AG09309 (cell line): ENCODE measurements around the gene CHKA.

Experiments
- DNase-seq: peaks from one replicate; pipeline ENCODE4 v3.0.0-alpha.2; 2010; ENCODE audit warnings: low read depth
- H3K4me3 ChIP-seq: 2 replicates; pipeline ENCODE4 v1.5.1; 2011; ENCODE audit warnings: mild to moderate bottlenecking, low read depth, low read length, moderate library complexity; ENCODE audit not compliant: control insufficient read depth
- TF ChIP-seq, protein P1 (sequence below): IDR thresholded peaks from 2 replicates; pipeline ENCODE4 v1.5.1; 2011; ENCODE audit warnings: mild to moderate bottlenecking, low read depth, low read length, inconsistent platforms; ENCODE audit not compliant: insufficient read depth, control insufficient read depth; ENCODE audit errors: missing control alignments

The CHKA gene

DNA sequence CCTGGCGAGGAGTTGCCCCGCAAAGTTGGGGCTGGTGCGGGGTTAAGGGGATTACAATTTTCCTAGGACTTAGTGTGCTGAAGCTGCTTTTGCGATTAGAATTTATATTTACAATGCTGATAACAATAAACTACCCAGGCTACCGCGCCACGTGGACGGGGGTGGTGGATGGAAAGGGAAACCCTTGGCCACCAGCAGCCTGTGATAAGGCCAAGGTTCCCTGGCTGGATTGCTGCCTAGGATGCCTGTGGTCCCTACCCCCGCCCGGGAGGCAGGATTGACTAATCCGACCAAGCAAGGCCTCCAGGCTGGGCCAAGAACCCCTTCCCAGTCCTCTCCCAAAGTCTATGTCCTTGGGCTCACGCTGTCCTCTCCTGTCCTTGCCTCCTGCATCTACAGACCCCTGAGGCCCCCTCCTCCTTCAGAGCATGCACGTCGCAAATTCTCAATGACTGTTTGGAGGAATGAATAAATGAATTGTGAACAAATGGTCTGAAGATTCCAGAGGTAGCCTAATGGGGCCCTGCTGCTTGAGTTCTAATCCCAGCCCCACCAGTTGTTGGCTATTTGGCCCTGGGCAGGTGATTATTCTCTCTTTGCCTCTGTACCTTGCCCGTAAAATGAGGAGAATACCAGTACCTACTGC lies 7.6 kb upstream of the CHKA start:
- TF ChIP-seq, protein P1, sequence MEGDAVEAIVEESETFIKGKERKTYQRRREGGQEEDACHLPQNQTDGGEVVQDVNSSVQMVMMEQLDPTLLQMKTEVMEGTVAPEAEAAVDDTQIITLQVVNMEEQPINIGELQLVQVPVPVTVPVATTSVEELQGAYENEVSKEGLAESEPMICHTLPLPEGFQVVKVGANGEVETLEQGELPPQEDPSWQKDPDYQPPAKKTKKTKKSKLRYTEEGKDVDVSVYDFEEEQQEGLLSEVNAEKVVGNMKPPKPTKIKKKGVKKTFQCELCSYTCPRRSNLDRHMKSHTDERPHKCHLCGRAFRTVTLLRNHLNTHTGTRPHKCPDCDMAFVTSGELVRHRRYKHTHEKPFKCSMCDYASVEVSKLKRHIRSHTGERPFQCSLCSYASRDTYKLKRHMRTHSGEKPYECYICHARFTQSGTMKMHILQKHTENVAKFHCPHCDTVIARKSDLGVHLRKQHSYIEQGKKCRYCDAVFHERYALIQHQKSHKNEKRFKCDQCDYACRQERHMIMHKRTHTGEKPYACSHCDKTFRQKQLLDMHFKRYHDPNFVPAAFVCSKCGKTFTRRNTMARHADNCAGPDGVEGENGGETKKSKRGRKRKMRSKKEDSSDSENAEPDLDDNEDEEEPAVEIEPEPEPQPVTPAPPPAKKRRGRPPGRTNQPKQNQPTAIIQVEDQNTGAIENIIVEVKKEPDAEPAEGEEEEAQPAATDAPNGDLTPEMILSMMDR = no peak
- peak; percentile 18 for DNase-seq
- peak overlapping the region; percentile 28 for H3K4me3 ChIP-seq

DNA sequence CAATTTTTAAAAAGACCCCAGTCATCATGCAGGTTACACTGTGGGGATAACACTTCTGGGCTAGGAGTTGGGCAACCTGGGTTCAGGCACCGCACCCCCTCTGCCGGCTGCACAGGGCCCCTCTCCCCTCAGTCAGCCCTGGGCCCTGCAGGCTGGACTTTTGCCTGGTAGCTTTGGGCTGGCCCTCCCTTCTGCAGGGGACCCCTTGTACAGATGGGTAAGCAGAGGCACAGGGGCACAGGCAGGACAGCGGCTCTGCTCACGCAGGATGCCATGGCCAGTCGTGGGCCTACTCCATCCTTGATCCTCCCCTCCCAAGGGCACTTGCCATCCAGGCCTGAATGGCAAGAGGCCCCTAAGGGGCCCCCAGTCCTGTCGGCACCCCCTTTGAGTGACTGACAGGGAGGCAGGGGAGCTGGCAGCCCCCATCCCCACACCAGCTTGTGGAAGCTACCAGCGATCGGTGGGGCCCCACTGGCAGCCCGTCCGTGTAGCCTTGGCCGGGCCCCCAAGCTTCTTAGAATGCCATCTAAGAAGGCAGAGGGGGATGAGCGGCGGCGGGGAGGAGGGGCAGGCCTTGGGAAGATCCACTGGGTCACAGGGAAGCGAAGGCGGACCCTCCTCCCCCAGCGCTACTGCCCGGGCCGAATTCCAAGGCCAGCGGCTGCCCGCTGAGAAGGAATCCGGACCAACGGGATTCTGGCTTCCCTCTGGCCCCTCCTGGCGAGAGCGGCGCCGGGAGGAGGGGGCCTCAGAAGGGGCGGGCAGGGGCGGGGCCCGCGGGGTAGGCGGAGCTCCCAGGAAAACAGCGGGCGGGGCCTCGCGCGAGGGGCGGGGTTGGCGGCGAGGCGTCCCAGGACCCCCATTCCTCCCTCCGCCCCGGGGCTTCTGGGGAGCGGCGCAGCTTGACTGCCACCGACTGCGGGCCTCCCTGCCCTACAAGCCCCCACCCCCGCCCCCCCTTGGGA lies 6.8 kb upstream of the CHKA start:
- no peak for DNase-seq
- TF ChIP-seq, protein P1 = no peak
- H3K4me3 ChIP-seq = peak overlapping the region; percentile 28

DNA sequence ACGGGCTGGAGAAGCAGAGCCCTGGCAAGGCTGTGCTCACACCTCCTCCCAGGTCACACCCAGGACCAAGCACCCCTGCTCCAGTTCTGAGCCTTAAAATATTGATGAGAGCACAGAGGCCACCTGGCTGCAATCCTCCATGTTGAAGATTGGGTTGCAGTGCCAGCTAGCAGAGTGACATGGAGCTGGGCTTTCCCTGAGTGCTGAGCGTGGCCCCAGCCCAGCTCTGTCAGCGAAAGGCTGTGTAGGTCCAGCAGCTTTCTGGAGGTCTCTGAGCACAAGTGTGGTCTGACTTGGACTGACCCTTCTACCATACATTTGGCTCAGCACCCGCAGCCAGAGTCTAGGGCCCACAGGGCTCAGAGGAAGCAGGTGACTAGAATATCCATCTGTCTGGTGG lies 4.0 kb upstream of the CHKA start:
- TF ChIP-seq, protein P1 = no peak
- no peak overlapping the region for H3K4me3 ChIP-seq
- no peak for DNase-seq

DNA sequence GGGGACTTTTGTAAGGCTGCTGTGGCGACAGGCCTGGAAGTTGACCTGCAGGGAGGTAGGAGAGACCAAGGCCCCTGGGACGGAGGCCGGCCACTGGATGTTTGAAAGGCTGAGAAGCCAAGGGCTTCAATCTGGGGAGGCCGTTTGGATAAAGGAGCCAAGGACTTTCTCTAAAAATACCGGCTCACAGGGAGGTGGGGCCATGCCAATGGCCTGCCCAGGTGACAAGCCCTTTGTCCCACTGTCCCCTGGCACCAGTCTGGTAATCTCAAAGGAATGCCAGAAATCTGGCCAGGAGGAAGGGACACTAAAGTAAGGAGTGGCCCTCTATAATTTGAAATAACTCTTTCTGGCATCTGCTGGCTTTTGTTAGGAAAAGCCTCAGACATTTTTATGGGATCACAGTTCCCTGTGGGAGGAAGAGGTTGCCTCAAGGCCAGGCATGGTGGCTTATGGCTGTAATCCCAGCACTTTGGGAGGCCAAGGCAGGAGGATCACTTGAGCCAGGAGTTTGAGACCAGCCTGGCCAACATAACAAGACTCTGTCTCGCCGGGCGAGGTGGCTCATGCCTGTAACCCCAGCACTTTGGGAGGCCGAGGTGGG lies 1.9 kb upstream of the CHKA start:
- no peak for DNase-seq
- H3K4me3 ChIP-seq = no peak overlapping the region
- TF ChIP-seq, protein P1 = no peak

DNA sequence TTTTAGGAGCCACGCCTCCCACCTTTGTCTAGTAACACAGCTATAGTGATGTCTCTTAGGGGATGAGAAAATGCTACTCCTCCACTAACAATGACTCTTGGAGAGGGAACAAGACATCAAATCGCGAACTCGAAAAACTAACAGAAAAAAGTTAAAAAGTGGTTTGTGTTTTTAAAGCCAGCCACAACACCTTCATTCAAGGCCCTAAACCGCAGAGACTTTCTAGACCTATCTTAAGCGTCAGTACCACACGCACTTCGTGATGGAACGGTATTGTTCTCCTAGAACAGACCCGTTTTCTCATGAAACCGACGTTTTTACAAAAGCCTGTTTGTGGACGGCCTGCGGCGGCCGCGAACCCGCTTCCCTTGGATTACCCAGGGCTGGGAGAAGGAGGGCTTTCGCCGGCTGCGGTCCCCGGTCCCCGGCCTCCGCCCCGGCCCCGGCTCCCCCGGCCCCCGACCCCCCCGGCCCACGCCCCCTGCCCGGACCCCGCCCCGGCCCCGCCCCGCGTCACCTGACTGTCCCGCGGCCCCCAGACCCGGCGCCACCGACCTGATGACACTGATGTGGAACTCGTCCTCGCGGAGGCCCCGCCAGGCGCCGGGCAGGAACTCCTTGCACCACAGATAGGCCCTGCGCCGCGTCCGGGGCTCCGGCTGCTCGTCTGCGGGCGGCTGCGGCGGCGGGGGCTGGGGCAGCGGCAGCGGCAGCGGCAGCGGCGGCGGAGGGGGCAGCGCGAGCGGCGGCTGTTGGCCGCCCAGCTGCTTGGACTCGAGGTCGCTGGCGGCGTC lies 718 bp downstream of the CHKA start:
- peak overlapping the region; percentile 52 for H3K4me3 ChIP-seq
- TF ChIP-seq, protein P1 = no peak
- DNase-seq = no peak

DNA sequence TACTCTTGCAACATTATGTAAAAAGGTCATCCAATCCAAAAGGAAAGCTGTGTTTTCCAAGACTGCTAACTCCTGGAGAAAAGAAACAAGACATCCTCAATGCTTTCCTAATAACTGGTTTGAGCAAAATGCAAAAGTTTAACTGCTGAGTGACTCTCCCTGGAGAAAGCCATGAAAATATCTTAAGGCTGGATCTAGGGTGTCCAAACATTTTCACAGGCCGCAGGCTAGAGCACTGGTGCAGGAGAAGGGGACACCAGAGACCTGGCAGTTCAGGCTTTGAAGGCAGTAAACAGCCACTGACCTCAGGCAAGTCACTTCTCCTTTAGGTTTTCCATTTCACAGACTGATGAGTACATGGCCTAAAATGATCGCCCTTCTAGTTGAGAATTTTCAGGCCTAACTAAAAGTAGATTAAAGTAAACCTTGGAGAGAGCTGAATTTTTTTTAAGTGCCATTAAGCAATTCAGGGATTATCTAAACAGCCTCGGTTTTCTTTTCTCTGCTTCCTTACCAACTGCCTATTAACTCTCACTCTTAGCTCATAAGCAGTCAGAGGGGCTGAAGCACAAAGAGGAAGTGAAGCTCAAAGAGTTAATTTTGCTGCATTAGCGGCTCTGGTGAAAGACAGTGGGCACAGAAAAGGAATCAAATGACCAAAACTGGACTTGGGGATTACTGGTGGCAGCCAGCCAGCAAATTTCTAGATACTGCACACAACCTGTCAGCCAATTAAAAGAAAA lies 2.3 kb downstream of the CHKA start:
- DNase-seq = no peak
- TF ChIP-seq, protein P1 = no peak
- H3K4me3 ChIP-seq = no peak overlapping the region
